ENCODE results near the gene TRERF1.

TRERF1 gene

GRCh38 chr6:42334870-42335269, 116.9 kb downstream of the TRERF1 start:
- DNase-seq = no peak

GRCh38 chr6:42333612-42334011, 118.1 kb downstream of the TRERF1 start:
- DNase-seq = no peak

GRCh38 chr6:42332916-42333315, 118.8 kb downstream of the TRERF1 start:
- no peak for DNase-seq

- DNase-seq = no peak
These were observed 120.7 kb downstream of the TRERF1 start for GRCh38 chr6:42331019-42331418.

- no peak for DNase-seq
These were observed 125.5 kb downstream of the TRERF1 start for GRCh38 chr6:42326248-42326647.

GRCh38 chr6:42324656-42325324, 126.9 kb downstream of the TRERF1 start:
- DNase-seq = peak; percentile 51

- no peak for DNase-seq
These were observed 129.1 kb downstream of the TRERF1 start for GRCh38 chr6:42322676-42323075.

GRCh38 chr6:42321976-42322375, 129.8 kb downstream of the TRERF1 start:
- DNase-seq = no peak

- no peak for DNase-seq
These were observed 131.0 kb downstream of the TRERF1 start for GRCh38 chr6:42320762-42321161.

GRCh38 chr6:42318480-42318879, 133.2 kb downstream of the TRERF1 start:
- no peak for DNase-seq

- no peak for DNase-seq
These were observed 134.7 kb downstream of the TRERF1 start for GRCh38 chr6:42316981-42317380.

GRCh38 chr6:42315991-42316970, 135.4 kb downstream of the TRERF1 start:
- peak; percentile 97 for DNase-seq

- no peak for DNase-seq
These were observed 136.3 kb downstream of the TRERF1 start for GRCh38 chr6:42315259-42315990.

GRCh38 chr6:42314571-42315258, 137.0 kb downstream of the TRERF1 start:
- peak; percentile 32 for DNase-seq

- peak; percentile 70 for DNase-seq
These were observed 137.7 kb downstream of the TRERF1 start for GRCh38 chr6:42313941-42314570.

GRCh38 chr6:42313038-42313437, 138.7 kb downstream of the TRERF1 start:
- peak; percentile 67 for DNase-seq

- no peak for DNase-seq
These were observed 144.6 kb downstream of the TRERF1 start for GRCh38 chr6:42307141-42307470.

GRCh38 chr6:42306439-42307140, 145.1 kb downstream of the TRERF1 start:
- DNase-seq = no peak

- no peak for DNase-seq
These were observed 147.5 kb downstream of the TRERF1 start for GRCh38 chr6:42304053-42304712.

GRCh38 chr6:42302411-42302810, 149.3 kb downstream of the TRERF1 start:
- no peak for DNase-seq

GRCh38 chr6:42301986-42302385, 149.7 kb downstream of the TRERF1 start:
- DNase-seq = no peak
